Prostate gland (tissue), 2 donors: ENCODE data around the gene PHLPP1. TPM values are rescaled to one million over a fixed set of nuclear protein-coding genes. Genes with fewer than 3 reads are reported as not detected.
A peak's percentile ranks its signal among the peaks of the same experiment; 100 is the strongest.

Experiments used
- DNase-seq: peaks from one replicate; pipeline ENCODE4 v3.0.0-alpha.2; 2019; ENCODE audit warnings: low spot score
- H3K27ac ChIP-seq, 2 donors: fragments of 200-600 bp; sonication (generic); 2 replicates each; pipeline ENCODE4 v1.5.1; 2017 to 2019
- H3K27me3 ChIP-seq: fragments of 200-600 bp; sonication (generic); replicated peaks from 2 replicates; pipeline ENCODE4 v1.5.1; 2019; ENCODE audit not compliant: insufficient read depth
- H3K36me3 ChIP-seq, 2 donors: fragments of 200-600 bp; sonication (generic); 1 replicate in 1 of 2; 2 replicates in 1 of 2; pipeline versions ENCODE4 v1.5.1 to v1.8.1; 2017 to 2019
- H3K4me1 ChIP-seq: fragments of 200-600 bp; sonication (generic); replicated peaks from 2 replicates; pipeline ENCODE4 v1.5.1; 2019
- H3K4me3 ChIP-seq, 2 donors: fragments of 200-600 bp; sonication (generic); 2 replicates each; pipeline ENCODE4 v1.5.1; 2017 to 2019
- H3K9me3 ChIP-seq: fragments of 200-600 bp; sonication (generic); 2 replicates; pipeline ENCODE4 v1.5.1; 2017
- POLR2A ChIP-seq: fragments of 450-650 bp; IDR thresholded peaks from one replicate; pipeline ENCODE4 v1.6.1; 2016; ENCODE audit warnings: antibody characterized with exemption, mild to moderate bottlenecking
- POLR2AphosphoS5 ChIP-seq: sonication (generic); formaldehyde crosslinking; IDR thresholded peaks from one replicate; pipeline ENCODE4 v1.6.1; 2017; ENCODE audit warnings: antibody characterized with exemption
- WGBS: methylation state at CpG from one replicate; pipeline ENCODE4 v1.1.5; 2018; 5-methylcytosine and 5-hydroxymethylcytosine counted together
- intact Hi-C: fragments of 100-400 bp; cut with DNase I; formaldehyde crosslinking; loops from one replicate; pipeline ENCODE4 v1.14.2; 2022
- total RNA-seq, 2 donors: library from RNA; depleted of rRNA; stranded (reverse); fragments of >200 nt; gene quantifications; one replicate each; pipeline ENCODE4 v1.1.0, GENCODE V29; 2016
- TF ChIP-seq, protein P1 (sequence below), 4 experiments: fragments of 200-600 bp in 2 of 4; fragments of 450-650 bp in 2 of 4; sonication (generic) in 2 of 4; IDR thresholded peaks; 1 replicate in 3 of 4; 2 replicates in 1 of 4; pipeline ENCODE4 v1.5.1; 2016 to 2019; ENCODE audit warnings: antibody characterized with exemption in 4 of 4, mild to moderate bottlenecking in 2 of 4, moderate library complexity in 2 of 4

The PHLPP1 gene
- total RNA-seq, 2 donors from 2014 or later = 16.8 to 44.1 TPM

DNA sequence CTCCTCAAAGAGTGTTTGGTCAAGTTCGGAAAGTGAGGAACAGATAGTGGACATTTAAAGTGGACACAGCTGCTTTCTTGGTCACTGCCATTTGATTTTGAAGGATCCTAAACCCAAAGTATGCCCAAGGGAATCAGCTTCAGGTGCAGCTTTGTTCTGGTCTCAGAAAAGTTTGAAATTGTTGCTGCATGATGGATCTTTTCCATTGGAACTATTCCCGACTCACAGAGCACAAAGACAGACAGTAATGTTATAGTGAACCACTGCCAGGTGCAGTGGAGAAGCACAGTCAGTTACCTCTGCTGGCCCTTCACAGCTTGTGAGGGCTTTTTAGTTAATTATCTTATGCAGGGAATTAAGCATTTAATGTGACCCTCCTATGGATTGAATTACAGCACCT is 301.7 kb downstream of the PHLPP1 start:
- Histone ChIP-seq H3K27me3 (no peaks in the 10 kb centered on the region), H3K4me3 (no peak overlapping the region), H3K27ac (no peak overlapping the region), H3K36me3 (no peaks in the 10 kb centered on the region), H3K9me3 (no peaks in the 10 kb centered on the region), H3K4me1 (no peaks in the 10 kb centered on the region)
- intact Hi-C loops = loop anchor here (2.0 to 5.0 kb wide), 2 partner anchors 306 to 420 kb away; no protein-coding TSS in a partner anchor
- TF ChIP-seq POLR2AphosphoS5 (no peak), POLR2A (no peak)
- TF ChIP-seq, protein P1, sequence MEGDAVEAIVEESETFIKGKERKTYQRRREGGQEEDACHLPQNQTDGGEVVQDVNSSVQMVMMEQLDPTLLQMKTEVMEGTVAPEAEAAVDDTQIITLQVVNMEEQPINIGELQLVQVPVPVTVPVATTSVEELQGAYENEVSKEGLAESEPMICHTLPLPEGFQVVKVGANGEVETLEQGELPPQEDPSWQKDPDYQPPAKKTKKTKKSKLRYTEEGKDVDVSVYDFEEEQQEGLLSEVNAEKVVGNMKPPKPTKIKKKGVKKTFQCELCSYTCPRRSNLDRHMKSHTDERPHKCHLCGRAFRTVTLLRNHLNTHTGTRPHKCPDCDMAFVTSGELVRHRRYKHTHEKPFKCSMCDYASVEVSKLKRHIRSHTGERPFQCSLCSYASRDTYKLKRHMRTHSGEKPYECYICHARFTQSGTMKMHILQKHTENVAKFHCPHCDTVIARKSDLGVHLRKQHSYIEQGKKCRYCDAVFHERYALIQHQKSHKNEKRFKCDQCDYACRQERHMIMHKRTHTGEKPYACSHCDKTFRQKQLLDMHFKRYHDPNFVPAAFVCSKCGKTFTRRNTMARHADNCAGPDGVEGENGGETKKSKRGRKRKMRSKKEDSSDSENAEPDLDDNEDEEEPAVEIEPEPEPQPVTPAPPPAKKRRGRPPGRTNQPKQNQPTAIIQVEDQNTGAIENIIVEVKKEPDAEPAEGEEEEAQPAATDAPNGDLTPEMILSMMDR (IDR thresholded peaks at IDR 0.05) = no peak
- WGBS = 39% methylated on average over 2 of the region's 2 CpGs
- no peak for DNase-seq

DNA sequence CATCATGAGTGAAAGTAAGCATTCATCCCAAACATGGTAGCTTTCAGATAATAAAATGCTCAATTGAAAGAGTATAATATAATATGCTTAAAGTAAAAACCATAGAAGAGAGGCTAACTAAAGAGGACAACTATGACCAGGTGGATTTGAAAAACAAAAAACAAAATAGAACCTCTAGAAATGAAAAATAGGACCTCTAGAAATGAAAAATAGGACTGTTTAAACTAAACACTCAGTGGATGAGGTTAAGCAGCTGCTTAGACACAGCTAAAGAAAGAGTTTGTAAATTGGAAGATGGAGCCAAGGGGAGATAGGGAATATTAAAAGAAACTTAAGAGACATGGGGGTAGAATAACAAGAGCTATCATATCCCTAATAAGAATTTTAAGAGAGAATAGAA is 302.6 kb downstream of the PHLPP1 start:
- Histone ChIP-seq H3K9me3 (no peaks in the 10 kb centered on the region), H3K27me3 (no peaks in the 10 kb centered on the region), H3K4me3 (no peak overlapping the region), H3K27ac (no peak overlapping the region), H3K4me1 (no peaks in the 10 kb centered on the region), H3K36me3 (no peaks in the 10 kb centered on the region)
- TF ChIP-seq POLR2A (no peak), POLR2AphosphoS5 (no peak)
- TF ChIP-seq, protein P1 (IDR thresholded peaks at IDR 0.05) = no peak
- no peak for DNase-seq
- intact Hi-C loops = loop anchor here (2.0 to 5.0 kb wide), 2 partner anchors 305 to 419 kb away; no protein-coding TSS in a partner anchor

DNA sequence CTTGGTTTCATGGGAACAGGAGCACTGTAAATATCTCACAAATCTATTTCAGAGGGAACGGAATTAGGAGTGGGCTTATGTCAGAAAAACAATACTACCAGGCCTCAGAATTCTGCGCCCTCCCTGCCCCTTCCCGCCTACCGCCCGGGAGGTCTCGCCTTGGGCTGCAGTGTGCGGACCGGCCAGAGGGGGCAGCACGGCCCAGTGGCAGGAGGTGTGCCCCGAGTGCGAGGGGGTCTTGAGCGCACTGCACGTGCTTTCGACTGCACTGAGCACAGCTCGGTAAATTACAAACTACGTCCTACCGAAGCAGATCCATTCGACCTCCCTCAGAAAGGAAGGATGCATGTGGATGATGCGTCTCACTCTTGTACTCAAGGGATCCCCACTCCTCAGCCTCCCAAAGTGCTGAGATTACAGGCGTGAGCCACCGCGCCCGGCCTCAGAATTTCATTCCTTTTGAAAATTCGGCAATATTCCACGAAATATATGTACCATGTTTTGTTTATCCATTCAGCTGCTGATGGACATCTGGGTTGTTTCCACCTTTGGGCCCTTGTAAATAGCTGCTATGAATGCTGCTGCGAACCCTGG is 307.2 kb downstream of the PHLPP1 start:
- intact Hi-C loops = loop anchor here (5.0 kb wide), 1 partner anchor 105 kb away; no protein-coding TSS in a partner anchor
- DNase-seq = no peak

DNA sequence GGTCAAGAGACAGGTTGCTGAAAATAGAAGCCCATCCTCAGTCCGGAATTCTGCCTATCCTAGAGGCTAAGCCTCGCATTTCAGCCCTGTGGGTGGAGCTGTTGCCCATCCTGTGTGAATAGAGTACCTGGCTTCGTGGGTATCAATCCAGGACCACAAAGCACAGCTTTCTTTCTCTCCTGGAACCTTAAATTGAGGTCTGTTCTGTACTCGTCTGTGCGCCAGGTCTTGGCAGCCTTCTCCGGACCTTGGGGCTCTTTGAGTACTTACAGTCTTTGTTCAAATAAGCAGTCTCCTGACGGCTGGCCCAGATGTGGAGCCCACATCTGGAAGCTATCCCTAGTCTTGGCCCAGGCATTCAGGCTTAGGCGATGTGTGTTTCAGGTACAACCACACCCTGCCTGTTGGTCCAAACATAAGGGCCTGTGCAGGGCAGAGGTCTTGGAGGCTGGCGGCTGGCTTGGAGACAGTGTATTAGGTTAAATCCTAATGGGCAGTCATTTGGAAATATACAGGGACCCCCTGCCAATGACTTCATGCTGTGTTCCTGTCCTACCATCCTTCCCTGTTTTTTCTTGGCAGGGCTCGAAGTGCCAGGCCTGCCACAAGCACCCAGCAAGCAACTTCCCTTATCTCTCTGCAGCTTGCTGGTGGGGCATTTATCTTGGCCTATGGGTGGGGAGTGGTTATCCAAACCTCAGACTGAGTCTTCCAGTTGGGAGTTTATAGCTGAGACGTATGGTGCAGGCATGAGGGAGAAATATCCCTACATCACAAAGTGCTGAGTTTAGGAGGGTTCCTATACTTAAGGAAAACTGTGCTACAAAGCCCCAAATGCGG is 310.1 kb downstream of the PHLPP1 start:
- peak; percentile 17 for DNase-seq
- H3K36me3 ChIP-seq = no peaks in the 10 kb centered on the region
- H3K9me3 ChIP-seq = no peaks in the 10 kb centered on the region
- H3K27ac ChIP-seq = no peak overlapping the region
- WGBS = 47% methylated on average over 12 of the region's 12 CpGs
- H3K27me3 ChIP-seq = no peaks in the 10 kb centered on the region
- intact Hi-C loops = no loop called here
- no peaks in the 10 kb centered on the region for H3K4me1 ChIP-seq
- TF ChIP-seq POLR2A (no peak), POLR2AphosphoS5 (no peak)
- TF ChIP-seq, protein P1 (IDR thresholded peaks at IDR 0.05) = peak in 2 of 4 experiments; percentile 39 to 46
- no peak overlapping the region for H3K4me3 ChIP-seq

More for the DNA sequence above, 307.2 kb downstream of the PHLPP1 start:
- Histone ChIP-seq H3K36me3 (no peaks in the 10 kb centered on the region), H3K4me1 (no peaks in the 10 kb centered on the region), H3K27ac (no peak overlapping the region), H3K27me3 (no peaks in the 10 kb centered on the region), H3K9me3 (no peaks in the 10 kb centered on the region), H3K4me3 (no peak overlapping the region)
- 82% methylated on average over 26 of the region's 26 CpGs for WGBS
- TF ChIP-seq, protein P1 (IDR thresholded peaks at IDR 0.05) = peak in 1 of 4 experiments; percentile 6
- no peak for TF ChIP-seq POLR2AphosphoS5
